HepG2 (cell line): ENCODE measurements around the gene NME7. TPM values are rescaled to one million over a fixed set of nuclear protein-coding genes. Genes with fewer than 3 reads are reported as not detected.

Experiments used
- CCAR2 ChIP-seq: fragments of 200-400 bp; formaldehyde crosslinking; optimal IDR thresholded peaks from 2 replicates; pipeline ENCODE3; 2018; ENCODE audit warnings: low read depth, mild to moderate bottlenecking, low read length, moderate library complexity
- HDAC2 ChIP-seq: sonication (generic); formaldehyde crosslinking; IDR thresholded peaks from 2 replicates; pipeline ENCODE4 v1.4.0; 2020; ENCODE audit warnings: missing genetic modification reagents
- HNRNPK ChIP-seq: fragments of 200-400 bp; formaldehyde crosslinking; IDR thresholded peaks from 2 replicates; pipeline ENCODE4 v1.6.1; 2018; ENCODE audit warnings: low read length, low read depth, moderate library complexity, mild to moderate bottlenecking; ENCODE audit not compliant: poor library complexity, severe bottlenecking
- KDM5A ChIP-seq: fragments of 200-600 bp; sonication (generic); IDR thresholded peaks from 2 replicates; pipeline ENCODE4 v1.7.0; 2018; ENCODE audit warnings: antibody characterized with exemption, mild to moderate bottlenecking, low read length, borderline replicate concordance
- MAZ ChIP-seq, 2 experiments: sonication (generic) in 1 of 2; formaldehyde crosslinking in 1 of 2; IDR thresholded peaks; 2 replicates each; pipeline versions ENCODE4 v1.5.0 to v1.6.1; 2012 to 2020; ENCODE audit warnings: low read depth in 2 of 2, mild to moderate bottlenecking in 2 of 2, borderline replicate concordance in 1 of 2, improper control_type of control experiment in 1 of 2, low read length in 1 of 2, missing genetic modification reagents in 1 of 2, moderate library complexity in 1 of 2
- PAWR ChIP-seq: sonication (generic); formaldehyde crosslinking; IDR thresholded peaks from 2 replicates; pipeline ENCODE4 v1.4.0; 2020; ENCODE audit warnings: missing genetic modification reagents, mild to moderate bottlenecking, borderline replicate concordance
- PPARG ChIP-seq: conservative IDR thresholded peaks from 2 replicates; pipeline ENCODE4 v1.6.1; 2016; ENCODE audit warnings: missing biosample characterization, missing genetic modification reagents
- RBM22 ChIP-seq: fragments of 200-400 bp; formaldehyde crosslinking; optimal IDR thresholded peaks from 2 replicates; pipeline ENCODE3; 2017; ENCODE audit warnings: mild to moderate bottlenecking, low read length, moderate library complexity
- RFXANK ChIP-seq: IDR thresholded peaks from 2 replicates; pipeline ENCODE4 v1.6.1; 2016
- TBX3 ChIP-seq: fragments of 450-650 bp; IDR thresholded peaks from 2 replicates; pipeline ENCODE4 v1.6.1; 2017; ENCODE audit warnings: antibody characterized with exemption, mild to moderate bottlenecking, inconsistent platforms, borderline replicate concordance
- TCF7L2 ChIP-seq: IDR thresholded peaks from 2 replicates; pipeline ENCODE4 v1.6.1; 2011; ENCODE audit warnings: mild to moderate bottlenecking, low read depth, low read length, moderate library complexity
- ZBTB4 ChIP-seq: sonication (generic); formaldehyde crosslinking; IDR thresholded peaks from 2 replicates; pipeline ENCODE4 v1.4.0; 2020; ENCODE audit warnings: missing genetic modification reagents, mild to moderate bottlenecking, borderline replicate concordance
- ZNF501 ChIP-seq: sonication (generic); formaldehyde crosslinking; IDR thresholded peaks from 2 replicates; pipeline ENCODE4 v1.5.1; 2020; ENCODE audit warnings: mild to moderate bottlenecking, moderate library complexity, missing genetic modification reagents
- ZNF562 ChIP-seq: sonication (generic); formaldehyde crosslinking; IDR thresholded peaks from 2 replicates; pipeline ENCODE4 v1.8.0; 2022; ENCODE audit warnings: missing genetic modification reagents, borderline replicate concordance
- ZSCAN31 ChIP-seq: sonication (generic); formaldehyde crosslinking; IDR thresholded peaks from 2 replicates; pipeline ENCODE4 v1.5.0; 2020; ENCODE audit warnings: low read depth, mild to moderate bottlenecking, missing genetic modification reagents
- polyA plus RNA-seq, 8 experiments: library from polyadenylated mRNA; depleted of rRNA in 3 of 8; stranded (reverse) in 7 of 8; unstranded in 1 of 8; fragments of >200 nt; fragmentation: Illumina TruSeq in 4 of 8; extraction: Trizol in 4 of 8; gene quantifications; 2 replicates each; pipeline versions ENCODE4 v1.2.1 to v1.2.3, GENCODE V29; 2011 to 2016; ENCODE audit warnings: low read depth in 4 of 8, missing spikeins in 1 of 8, mixed read lengths in 1 of 8; ENCODE audit not compliant: insufficient read depth in 1 of 8
- total RNA-seq, 5 experiments: library from RNA; depleted of rRNA; stranded (reverse); fragments of >200 nt; fragmentation: Illumina TruSeq; extraction: Trizol; gene quantifications; 2 replicates each; pipeline ENCODE4 v1.2.3, GENCODE V29; 2016; ENCODE audit warnings: low read depth in 1 of 5
- TF ChIP-seq, protein P1 (sequence below): sonication (generic); formaldehyde crosslinking; IDR thresholded peaks from one replicate; pipeline ENCODE4 v1.5.1; 2020; ENCODE audit warnings: mild to moderate bottlenecking, missing genetic modification reagents; ENCODE audit errors: not compliant biosample characterization

NME7 gene
- total and polyA plus RNA-seq, 2 of the 13 experiments (the other 11 are each of a cell fraction or from before 2014, with no cell fraction given) = 9.4 to 22.5 TPM

DNA sequence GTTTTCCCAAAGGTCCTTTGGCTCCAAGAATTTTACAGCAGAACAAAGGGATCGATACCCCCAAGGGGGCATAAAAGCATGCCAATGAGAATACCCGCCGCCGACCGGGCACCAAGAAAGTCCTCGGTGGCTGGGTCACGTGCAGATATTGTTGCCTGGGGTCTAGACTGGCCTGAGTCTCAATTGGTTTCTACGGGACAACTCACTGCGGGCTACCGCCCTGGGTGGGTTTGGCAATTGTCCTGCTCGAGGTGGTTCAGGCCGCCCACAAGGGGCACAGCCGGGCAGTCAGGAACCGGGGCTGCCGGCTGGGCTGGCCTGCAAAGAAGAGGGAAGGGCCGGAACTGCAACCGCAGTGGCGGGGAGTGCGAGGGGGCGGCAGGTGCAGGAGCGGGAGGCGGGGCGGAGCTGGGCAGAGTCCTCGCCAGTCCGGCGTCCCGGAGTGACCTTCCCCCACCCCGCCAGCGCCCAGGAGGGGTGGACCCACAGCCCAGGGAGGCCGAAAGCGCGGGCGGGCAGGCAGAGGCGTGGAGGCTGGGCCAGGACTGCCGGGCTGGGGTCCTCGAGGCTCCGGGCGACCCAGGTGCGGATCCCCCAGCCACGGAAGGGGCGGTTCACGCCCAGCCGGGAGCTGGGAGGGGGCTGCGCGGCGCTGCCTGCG is 262.0 kb downstream of the NME7 start (continued):
- TF ChIP-seq, protein P1, sequence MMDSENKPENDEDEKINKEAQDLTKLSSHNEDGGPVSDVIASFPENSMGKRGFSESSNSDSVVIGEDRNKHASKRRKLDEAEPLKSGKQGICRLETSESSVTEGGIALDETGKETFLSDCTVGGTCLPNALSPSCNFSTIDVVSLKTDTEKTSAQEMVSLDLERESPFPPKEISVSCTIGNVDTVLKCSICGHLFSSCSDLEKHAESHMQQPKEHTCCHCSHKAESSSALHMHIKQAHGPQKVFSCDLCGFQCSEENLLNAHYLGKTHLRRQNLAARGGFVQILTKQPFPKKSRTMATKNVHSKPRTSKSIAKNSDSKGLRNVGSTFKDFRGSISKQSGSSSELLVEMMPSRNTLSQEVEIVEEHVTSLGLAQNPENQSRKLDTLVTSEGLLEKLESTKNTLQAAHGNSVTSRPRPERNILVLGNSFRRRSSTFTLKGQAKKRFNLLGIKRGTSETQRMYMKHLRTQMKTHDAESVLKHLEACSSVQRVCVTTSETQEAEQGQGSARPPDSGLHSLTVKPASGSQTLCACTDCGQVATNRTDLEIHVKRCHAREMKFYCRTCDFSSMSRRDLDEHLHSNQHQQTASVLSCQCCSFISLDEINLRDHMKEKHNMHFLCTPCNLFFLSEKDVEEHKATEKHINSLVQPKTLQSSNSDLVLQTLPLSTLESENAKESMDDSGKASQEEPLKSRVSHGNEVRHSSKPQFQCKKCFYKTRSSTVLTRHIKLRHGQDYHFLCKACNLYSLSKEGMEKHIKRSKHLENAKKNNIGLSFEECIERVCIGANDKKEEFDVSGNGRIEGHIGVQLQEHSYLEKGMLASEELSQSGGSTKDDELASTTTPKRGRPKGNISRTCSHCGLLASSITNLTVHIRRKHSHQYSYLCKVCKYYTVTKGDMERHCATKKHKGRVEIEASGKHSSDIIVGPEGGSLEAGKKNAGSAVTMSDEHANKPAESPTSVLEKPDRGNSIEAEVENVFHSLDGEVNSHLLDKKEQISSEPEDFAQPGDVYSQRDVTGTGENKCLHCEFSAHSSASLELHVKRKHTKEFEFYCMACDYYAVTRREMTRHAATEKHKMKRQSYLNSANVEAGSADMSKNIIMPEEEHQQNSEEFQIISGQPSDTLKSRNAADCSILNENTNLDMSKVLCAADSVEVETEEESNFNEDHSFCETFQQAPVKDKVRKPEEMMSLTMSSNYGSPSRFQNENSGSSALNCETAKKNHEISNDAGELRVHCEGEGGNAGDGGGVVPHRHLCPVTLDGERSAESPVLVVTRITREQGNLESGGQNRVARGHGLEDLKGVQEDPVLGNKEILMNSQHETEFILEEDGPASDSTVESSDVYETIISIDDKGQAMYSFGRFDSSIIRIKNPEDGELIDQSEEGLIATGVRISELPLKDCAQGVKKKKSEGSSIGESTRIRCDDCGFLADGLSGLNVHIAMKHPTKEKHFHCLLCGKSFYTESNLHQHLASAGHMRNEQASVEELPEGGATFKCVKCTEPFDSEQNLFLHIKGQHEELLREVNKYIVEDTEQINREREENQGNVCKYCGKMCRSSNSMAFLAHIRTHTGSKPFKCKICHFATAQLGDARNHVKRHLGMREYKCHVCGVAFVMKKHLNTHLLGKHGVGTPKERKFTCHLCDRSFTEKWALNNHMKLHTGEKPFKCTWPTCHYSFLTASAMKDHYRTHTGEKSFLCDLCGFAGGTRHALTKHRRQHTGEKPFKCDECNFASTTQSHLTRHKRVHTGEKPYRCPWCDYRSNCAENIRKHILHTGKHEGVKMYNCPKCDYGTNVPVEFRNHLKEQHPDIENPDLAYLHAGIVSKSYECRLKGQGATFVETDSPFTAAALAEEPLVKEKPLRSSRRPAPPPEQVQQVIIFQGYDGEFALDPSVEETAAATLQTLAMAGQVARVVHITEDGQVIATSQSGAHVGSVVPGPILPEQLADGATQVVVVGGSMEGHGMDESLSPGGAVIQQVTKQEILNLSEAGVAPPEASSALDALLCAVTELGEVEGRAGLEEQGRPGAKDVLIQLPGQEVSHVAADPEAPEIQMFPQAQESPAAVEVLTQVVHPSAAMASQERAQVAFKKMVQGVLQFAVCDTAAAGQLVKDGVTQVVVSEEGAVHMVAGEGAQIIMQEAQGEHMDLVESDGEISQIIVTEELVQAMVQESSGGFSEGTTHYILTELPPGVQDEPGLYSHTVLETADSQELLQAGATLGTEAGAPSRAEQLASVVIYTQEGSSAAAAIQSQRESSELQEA (CRISPR knock-in tag) = no peak
- no peak for TF ChIP-seq RBM22
- peak; percentile 68; the same call in 1 of the 2 replicates for TF ChIP-seq PPARG (CRISPR knock-in tag)
- TF ChIP-seq ZSCAN31 (CRISPR knock-in tag) = no peak; the same call in 1 of the 2 replicates
- no peak for TF ChIP-seq PAWR (CRISPR knock-in tag)
- TF ChIP-seq KDM5A = no peak
- TF ChIP-seq HNRNPK = no peak
- peak; percentile 90 for TF ChIP-seq MAZ (IDR thresholded peaks at IDR 0.05; ENCODE audit: borderline replicate concordance, low read depth, low read length)
- TF ChIP-seq MAZ (CRISPR knock-in tag; IDR thresholded peaks at IDR 0.05; ENCODE audit: low read depth) = peak; percentile 77; the same call in 1 of the 2 replicates
- TF ChIP-seq RFXANK (CRISPR knock-in tag) = 0 out of 2 replicates have a peak, but pooled peaks have one; percentile 23
- no peak for TF ChIP-seq CCAR2
- TF ChIP-seq HDAC2 (CRISPR knock-in tag) = peak; percentile 89
- TF ChIP-seq TBX3 = peak; percentile 57; the same call in 1 of the 2 replicates
- no peak for TF ChIP-seq ZNF562 (CRISPR knock-in tag)
- TF ChIP-seq ZNF501 (CRISPR knock-in tag) = no peak
- TF ChIP-seq TCF7L2 = no peak
- no peak for TF ChIP-seq ZBTB4
